Stimulated activated naive B cell treated with anti-CD40 and anti-IgM and Interleukin-4, amounts not matched to agents 10 μg/mL and 1 μg/mL and 100 μg/mL, for 72 hours (primary cell): ENCODE results near the gene SEC63.
"Not testable (repeated sequence)": the region's sequence is repeated elsewhere in the genome, so short reads cannot be mapped to it uniquely, and the experiment has no call there.

ENCODE experiments used
- ATAC-seq, 2 donors: fragments of 150-1000 bp; cut with Tn5 transposase; replicated peaks; 2 replicates each; pipeline ENCODE4 v1.10.0; 2021; ENCODE audit warnings: moderate library complexity in 1 of 2
- DNase-seq: peaks from one replicate; pipeline ENCODE4 v3.0.0; 2021
- H3K27ac Mint-ChIP-seq: one replicate; pipeline ENCODE4 v1.8.0; 2022; ENCODE audit warnings: mild to moderate bottlenecking, mixed read lengths
- H3K27me3 Mint-ChIP-seq, 2 donors: one replicate each; pipeline ENCODE4 v1.8.0; 2022; ENCODE audit warnings: mixed read lengths in 2 of 2
- H3K36me3 Mint-ChIP-seq, 2 donors: one replicate each; pipeline ENCODE4 v1.8.0; 2022; ENCODE audit warnings: mixed read lengths in 2 of 2, mild to moderate bottlenecking in 1 of 2
- H3K4me1 Mint-ChIP-seq, 2 donors: one replicate each; pipeline ENCODE4 v1.8.0; 2022; ENCODE audit warnings: mixed read lengths in 2 of 2, mild to moderate bottlenecking in 1 of 2
- H3K4me3 Mint-ChIP-seq, 2 donors: one replicate each; pipeline ENCODE4 v1.8.0; 2022; ENCODE audit warnings: mild to moderate bottlenecking in 2 of 2, mixed read lengths in 2 of 2, moderate library complexity in 1 of 2
- H3K9me3 Mint-ChIP-seq, 2 donors: one replicate each; pipeline ENCODE4 v1.8.0; 2022; ENCODE audit warnings: mixed read lengths in 2 of 2, mild to moderate bottlenecking in 1 of 2

Gene SEC63

DNA sequence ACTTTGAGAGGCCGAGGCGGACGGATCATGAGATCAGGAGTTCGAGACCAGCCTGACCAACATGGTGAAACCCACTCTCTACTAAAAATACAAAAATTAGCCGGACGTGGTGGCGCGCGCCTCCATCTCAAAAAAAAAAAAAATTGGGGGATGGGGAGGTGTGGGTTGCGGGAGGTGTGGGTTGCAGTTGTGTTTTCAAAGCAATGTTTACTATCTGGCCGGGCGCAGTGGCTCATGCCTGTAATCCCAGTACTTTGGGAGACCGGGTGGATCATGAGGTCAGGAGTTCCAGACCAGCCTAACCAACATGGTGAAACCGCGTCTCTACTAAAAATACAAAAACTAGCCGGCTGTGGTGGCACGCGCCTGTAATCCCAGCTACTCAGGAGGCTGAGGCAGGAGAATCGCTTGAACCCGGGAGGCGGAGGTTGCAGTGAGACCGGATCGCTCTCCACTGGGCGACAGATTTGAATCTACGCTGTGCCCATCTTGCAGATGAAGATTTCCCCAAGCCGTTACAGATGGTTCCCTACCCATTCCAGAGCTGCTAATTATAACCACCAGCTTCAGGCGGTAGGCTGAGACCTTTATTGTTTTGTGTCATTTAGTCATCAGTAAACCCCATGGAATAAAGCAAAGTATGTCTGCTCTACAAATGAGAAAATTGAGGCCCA is 818 bp upstream of the SEC63 start:
- not testable (repeated sequence) for ATAC-seq, H3K27ac Mint-ChIP-seq
- H3K4me3 Mint-ChIP-seq, result peak overlapping the region; percentile 93 to 98

DNA sequence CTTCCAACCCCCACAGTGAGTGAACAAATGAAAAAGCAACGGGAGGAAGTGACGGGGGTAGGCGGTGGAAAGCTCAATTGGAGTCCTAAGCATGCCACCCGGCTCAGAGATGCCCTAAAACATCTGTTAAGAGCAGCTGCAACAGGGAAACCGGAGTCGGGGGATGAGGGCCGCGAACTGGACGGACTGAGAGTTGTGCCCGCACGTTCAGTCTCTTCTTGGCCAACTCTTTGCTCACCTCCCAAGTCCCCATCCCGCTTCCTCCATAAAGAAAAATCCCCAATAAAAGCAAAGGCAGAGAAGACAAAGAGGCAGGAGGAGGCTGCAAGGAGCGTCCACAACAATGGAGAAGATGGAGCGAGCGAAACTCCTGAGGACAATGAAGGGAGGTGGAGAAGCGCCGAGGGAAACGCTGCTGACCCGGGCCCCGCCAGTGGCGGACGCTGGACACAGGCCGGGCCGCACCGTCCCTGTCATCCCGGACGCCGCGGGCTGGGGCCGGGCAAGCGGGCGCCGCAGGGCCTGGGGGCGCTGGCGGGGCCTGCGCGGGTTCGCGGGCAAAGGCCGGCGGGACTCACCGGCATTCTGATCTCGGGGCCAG is 600 bp downstream of the SEC63 start:
- Mint-ChIP-seq H3K27ac (peak overlapping the region; percentile 99), H3K27me3 (no peaks in the 10 kb centered on the region), H3K4me3 (peak overlapping the region; percentile 97 to 98), H3K36me3 (peaks cover 6 to 17% of the 10 kb centered on the region in 2 donors), H3K4me1 (peaks cover 9 to 28% of the 10 kb centered on the region in 2 donors), H3K9me3 (no peaks in the 10 kb centered on the region)
- ATAC-seq (peak; percentile 60 to 65), DNase-seq (peak; percentile 45)

More for the DNA sequence above, 818 bp upstream of the SEC63 start:
- H3K9me3 Mint-ChIP-seq, DNase-seq, H3K27me3 Mint-ChIP-seq: not testable (repeated sequence)
- Mint-ChIP-seq H3K36me3 (peaks cover 6 to 17% of the 10 kb centered on the region in 2 donors), H3K4me1 (peaks cover 9 to 23% of the 10 kb centered on the region in 2 donors)

DNA sequence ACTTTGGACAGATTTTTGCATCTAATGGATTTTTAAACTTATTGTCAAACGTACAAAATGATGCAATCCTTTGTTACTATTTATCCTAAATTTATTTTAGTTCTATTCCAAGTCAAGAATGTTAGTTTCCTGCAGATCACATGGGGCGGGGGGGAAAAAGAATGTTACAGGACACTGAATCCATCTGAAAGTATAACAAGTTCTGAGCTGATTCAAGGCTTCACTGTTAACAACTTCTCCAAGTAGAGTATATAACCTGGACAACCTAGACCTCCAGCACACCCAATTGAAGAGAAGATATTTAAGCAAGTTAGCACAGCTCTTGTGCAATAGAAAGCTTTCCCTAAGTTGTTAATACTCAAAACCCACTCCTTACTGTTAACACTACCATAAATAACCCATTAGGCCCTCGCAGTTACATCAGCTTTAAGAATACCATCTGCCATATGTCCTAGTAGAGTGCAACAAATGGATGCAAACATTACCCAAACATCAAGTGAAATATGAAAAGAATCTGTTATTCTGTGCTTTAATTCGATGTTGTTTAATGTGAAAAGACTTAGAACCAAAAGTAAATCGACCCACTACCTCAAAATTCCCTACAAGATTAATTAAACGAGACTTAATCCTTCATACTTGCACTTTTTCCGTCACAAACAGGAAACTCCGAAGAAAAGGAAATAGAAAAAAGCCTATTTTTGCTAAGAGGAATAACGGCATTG is 1.3 kb downstream of the SEC63 start:
- Mint-ChIP-seq H3K27ac (peak overlapping the region; percentile 99), H3K4me1 (peaks cover 9 to 35% of the 10 kb centered on the region in 2 donors), H3K36me3 (peaks cover 6 to 17% of the 10 kb centered on the region in 2 donors), H3K9me3 (no peaks in the 10 kb centered on the region), H3K4me3 (peak overlapping the region; percentile 97 to 98), H3K27me3 (no peaks in the 10 kb centered on the region)
- DNase-seq (no peak), ATAC-seq (no peak)

DNA sequence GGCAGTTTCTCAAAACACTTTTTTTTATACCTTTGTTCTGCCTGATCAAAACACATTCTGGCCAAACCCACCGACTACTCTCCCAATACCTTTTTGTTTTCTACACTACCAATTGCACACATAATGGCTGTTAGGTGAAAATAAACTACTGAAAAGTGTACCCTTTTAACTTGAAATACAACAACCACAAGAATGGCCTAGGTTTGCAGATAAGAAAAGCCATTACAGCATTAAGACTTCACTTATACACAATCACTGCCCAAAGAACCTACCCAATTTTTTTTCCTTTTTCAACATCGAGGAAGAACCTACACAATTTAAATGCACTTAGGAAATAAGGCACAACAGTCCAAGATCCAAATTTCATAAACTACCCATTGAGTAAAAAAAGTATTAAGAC is 1.8 kb downstream of the SEC63 start:
- ATAC-seq (no peak), DNase-seq (no peak)
- Mint-ChIP-seq H3K27me3 (no peaks in the 10 kb centered on the region), H3K36me3 (peaks cover 6 to 17% of the 10 kb centered on the region in 2 donors), H3K4me3 (peak overlapping the region; percentile 97 to 98), H3K9me3 (no peaks in the 10 kb centered on the region), H3K4me1 (peaks cover 9 to 40% of the 10 kb centered on the region in 2 donors), H3K27ac (peak overlapping the region; percentile 73)

DNA sequence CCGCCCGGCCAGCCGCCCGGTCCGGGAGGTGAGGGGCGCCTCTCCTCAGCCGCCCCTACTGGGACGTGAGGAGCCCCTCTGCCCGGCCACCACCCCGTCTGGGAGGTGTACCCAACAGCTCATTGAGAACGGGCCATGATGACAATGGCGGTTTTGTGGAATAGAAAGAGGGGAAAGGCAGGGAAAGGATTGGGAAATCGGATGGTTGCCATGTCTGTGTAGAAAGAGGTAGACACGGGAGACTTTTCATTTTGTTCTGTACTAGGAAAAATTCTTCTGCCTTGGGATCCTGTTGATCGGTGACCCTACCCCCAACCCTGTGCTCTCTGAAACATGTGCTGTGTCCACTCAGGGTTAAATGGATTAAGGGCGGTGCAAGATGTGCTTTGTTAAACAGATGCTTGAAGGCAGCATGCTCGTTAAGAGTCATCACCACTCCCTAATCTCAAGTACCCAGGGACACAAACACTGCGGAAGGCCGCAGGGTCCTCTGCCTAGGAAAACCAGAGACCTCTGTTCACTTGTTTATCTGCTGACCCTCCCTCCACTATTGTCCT is 4.1 kb downstream of the SEC63 start:
- Mint-ChIP-seq H3K4me1 (peaks cover 15 to 56% of the 10 kb centered on the region in 2 donors), H3K36me3 (peaks cover 6 to 22% of the 10 kb centered on the region in 2 donors)
- ATAC-seq, DNase-seq, H3K27ac Mint-ChIP-seq, H3K27me3 Mint-ChIP-seq, H3K9me3 Mint-ChIP-seq, H3K4me3 Mint-ChIP-seq: not testable (repeated sequence)

DNA sequence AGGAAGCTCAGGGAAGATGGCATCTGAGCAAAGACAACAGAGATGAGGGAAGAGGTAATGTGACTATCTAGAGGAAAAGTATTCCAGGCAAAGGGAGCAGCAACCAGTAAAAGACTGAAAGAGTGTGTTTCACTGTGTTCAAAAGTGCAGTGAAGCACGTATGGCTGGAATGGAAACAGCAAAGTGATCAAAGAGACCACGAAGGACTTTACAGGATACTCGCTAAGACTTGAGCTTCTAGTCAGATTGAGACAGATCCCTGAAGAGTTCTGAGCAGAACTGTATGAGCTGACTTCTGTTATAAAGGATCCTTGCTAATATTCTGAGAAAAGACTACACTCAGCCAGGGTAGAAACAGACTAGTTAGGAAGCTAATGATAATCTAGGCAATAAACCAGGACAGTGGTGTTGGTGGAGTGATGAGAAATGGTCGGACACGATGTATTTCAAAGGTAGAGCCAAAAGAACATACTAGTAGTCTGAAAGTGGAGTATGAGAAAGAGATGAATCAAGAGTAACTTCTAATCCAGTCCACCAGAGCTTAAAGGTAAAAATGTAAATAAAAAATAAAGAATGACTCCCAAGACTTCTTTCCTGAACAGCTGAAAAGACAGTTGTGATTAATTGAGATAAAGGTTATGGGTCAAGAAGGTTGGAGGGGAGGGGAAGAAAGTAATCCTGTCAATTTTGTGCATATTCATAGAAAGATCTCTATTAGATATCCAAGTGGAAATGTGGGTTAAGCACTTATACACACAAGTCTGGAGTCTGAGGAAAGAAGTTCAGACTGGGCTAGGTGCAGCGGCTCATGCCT is 14.2 kb downstream of the SEC63 start:
- no peak overlapping the region for H3K4me3 Mint-ChIP-seq
- no peak for ATAC-seq
- H3K9me3 Mint-ChIP-seq, result no peaks in the 10 kb centered on the region
- H3K36me3 Mint-ChIP-seq, result peaks cover 10 to 25% of the 10 kb centered on the region in 2 donors
- peak overlapping the region; percentile 26 for H3K27ac Mint-ChIP-seq
- no peaks in the 10 kb centered on the region for H3K27me3 Mint-ChIP-seq
- peaks cover 34 to 72% of the 10 kb centered on the region in 2 donors for H3K4me1 Mint-ChIP-seq
- no peak for DNase-seq

DNA sequence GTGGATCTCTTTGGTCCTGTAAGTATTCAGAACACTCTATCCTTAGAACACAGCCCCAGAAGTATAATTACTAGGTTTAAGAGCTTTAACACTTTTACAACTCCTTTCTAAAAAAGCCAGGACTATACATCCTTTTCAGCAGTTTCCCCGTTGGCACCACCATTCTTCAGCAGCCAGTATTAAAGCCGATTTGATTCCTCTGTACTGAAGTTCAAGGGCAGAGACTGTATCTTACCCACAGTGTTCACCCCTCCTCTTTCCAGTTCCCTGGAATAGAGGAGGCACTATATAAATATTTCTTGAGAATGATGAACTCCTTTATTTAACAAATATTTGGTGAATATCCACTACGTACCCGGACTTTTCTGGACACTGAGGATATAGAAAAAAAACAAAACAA is 15.9 kb downstream of the SEC63 start:
- Mint-ChIP-seq H3K27ac (no peak overlapping the region), H3K36me3 (peaks cover 3 to 16% of the 10 kb centered on the region in 2 donors), H3K9me3 (no peaks in the 10 kb centered on the region), H3K4me1 (peaks cover 20 to 55% of the 10 kb centered on the region in 2 donors), H3K27me3 (no peaks in the 10 kb centered on the region), H3K4me3 (no peak overlapping the region)
- ATAC-seq (no peak), DNase-seq (no peak)

DNA sequence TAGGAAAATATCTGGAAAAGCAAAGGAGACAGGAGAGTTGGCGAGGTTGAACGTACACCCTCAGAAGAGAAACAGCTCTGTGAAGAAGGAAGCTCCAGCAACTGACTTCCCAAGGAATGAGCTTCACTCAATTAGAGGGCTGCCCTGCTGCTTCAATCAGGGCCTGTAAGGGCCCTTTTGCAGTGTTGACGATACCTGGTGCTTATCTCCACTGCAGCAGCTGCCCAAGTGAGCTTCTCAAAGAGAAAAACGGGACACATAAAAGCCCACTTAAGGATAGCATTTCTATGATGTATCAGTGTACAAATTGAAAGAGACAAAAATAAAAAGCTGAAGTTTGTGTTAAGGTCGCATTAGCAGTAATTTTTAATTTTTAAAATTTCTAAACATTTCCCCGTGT is 16.4 kb downstream of the SEC63 start:
- DNase-seq (no peak), ATAC-seq (no peak)
- Mint-ChIP-seq H3K9me3 (no peaks in the 10 kb centered on the region), H3K4me3 (no peak overlapping the region), H3K27ac (no peak overlapping the region), H3K27me3 (no peaks in the 10 kb centered on the region), H3K4me1 (peaks cover 18 to 50% of the 10 kb centered on the region in 2 donors), H3K36me3 (peaks cover 3 to 15% of the 10 kb centered on the region in 2 donors)

DNA sequence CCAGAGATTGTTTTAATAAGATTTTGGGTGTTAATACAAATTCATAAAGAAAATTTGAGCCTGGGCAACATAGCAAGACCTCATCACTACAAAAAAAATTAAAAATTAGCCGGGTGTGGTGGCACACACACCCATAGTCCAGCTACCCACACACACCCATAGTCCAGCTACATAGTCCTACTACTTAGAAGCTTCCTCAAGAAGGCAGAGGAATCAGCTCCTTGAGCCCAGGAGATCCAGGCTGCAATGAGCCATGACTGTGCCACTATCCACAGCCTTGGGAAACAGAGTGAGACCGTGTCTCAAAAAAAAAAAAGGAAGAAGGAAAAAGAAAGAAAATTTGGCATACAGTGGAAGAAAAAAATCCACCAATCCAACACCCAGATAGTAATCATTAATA is 16.8 kb downstream of the SEC63 start:
- H3K4me1 Mint-ChIP-seq, result peaks cover 18 to 46% of the 10 kb centered on the region in 2 donors
- H3K36me3 Mint-ChIP-seq, result peaks cover 3 to 15% of the 10 kb centered on the region in 2 donors
- no peak for ATAC-seq
- no peak for DNase-seq
- H3K27ac Mint-ChIP-seq, result no peak overlapping the region
- no peak overlapping the region for H3K4me3 Mint-ChIP-seq
- no peaks in the 10 kb centered on the region for H3K27me3 Mint-ChIP-seq
- H3K9me3 Mint-ChIP-seq, result no peaks in the 10 kb centered on the region

DNA sequence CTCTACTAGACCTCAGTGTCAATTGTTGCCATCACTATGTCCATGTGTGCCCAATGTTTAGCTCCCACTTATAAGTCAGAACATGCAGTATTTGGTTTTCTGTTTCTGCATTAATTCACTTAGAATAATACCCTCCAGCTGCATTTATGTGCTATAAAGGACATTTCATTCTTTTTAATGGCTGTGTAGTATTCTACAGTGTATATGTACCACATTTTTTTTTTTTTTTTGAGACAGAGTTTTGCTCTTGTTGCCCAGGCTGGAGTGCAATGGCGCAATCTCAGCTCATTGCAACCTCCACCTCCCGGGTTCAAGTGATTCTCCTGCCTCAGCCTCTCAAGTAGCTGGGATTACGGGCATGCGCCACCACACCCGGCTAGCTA is 21.1 kb downstream of the SEC63 start:
- ATAC-seq, H3K9me3 Mint-ChIP-seq, H3K4me3 Mint-ChIP-seq, H3K27ac Mint-ChIP-seq, DNase-seq, H3K27me3 Mint-ChIP-seq: not testable (repeated sequence)
- H3K4me1 Mint-ChIP-seq, result peaks cover 4 to 32% of the 10 kb centered on the region in 2 donors
- H3K36me3 Mint-ChIP-seq, result peaks cover 16 to 33% of the 10 kb centered on the region in 2 donors

DNA sequence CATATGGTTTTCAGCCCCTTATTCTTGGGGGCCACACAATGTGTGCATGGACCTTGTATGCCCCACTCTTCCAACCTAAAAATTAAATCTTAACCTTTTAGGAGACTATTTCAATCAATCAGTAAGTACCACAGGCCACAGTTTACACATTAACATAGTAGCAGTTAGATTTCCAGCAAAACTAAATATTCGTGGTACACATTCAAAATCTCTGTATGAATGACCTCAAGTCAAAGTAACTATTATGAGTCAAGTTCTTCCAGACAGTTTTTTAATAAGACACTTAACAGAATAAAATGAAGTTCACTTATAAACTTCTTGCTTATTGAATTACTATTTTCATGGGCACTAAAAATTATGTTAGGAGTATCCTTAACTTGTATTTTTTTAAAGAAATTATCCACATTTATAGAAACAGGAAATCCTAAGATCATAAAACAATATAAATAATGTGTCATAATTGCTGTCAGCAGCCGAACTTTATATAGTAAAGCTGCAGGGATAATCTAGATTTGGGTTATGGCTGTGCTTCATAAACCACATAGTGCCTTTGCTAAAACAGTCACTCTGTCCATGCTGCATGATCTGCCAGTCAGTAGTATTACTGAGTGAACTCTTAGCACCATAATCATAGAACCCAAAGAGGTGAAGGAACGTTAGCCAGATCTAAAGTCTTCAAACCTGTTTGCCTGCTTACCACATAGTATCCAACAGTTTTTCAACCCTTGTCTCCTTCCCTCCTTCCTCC is 21.7 kb downstream of the SEC63 start:
- Mint-ChIP-seq H3K27ac (no peak overlapping the region), H3K4me3 (no peak overlapping the region), H3K27me3 (no peaks in the 10 kb centered on the region), H3K9me3 (peaks cover 0 to 3% of the 10 kb centered on the region in 2 donors), H3K4me1 (peaks cover 6 to 28% of the 10 kb centered on the region in 2 donors), H3K36me3 (peaks cover 15 to 35% of the 10 kb centered on the region in 2 donors)
- DNase-seq, result no peak
- ATAC-seq, result no peak

DNA sequence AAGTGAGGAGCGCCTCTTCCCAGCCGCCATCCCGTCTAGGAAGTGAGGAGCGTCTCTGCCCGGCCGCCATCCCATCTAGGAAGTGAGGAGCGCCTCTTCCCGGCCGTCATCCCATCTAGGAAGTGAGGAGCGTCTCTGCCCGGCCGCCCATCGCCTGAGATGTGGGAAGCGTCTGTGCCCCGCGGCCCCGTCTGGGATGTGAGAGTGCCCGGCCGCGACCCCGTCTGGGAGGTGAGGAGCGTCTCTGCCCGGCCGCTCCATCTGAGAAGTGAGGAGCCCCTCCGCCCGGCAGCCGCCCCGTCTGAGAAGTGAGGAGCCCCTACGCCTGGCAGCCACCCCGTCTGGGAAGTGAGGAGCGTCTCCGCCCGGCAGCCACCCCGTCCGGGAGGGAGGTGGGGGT is 23.8 kb downstream of the SEC63 start:
- H3K36me3 Mint-ChIP-seq, result peaks cover 13 to 29% of the 10 kb centered on the region in 2 donors
- not testable (repeated sequence) for ATAC-seq, H3K4me3 Mint-ChIP-seq, H3K27me3 Mint-ChIP-seq, DNase-seq, H3K9me3 Mint-ChIP-seq, H3K27ac Mint-ChIP-seq
- peaks cover 5 to 13% of the 10 kb centered on the region in 2 donors for H3K4me1 Mint-ChIP-seq

DNA sequence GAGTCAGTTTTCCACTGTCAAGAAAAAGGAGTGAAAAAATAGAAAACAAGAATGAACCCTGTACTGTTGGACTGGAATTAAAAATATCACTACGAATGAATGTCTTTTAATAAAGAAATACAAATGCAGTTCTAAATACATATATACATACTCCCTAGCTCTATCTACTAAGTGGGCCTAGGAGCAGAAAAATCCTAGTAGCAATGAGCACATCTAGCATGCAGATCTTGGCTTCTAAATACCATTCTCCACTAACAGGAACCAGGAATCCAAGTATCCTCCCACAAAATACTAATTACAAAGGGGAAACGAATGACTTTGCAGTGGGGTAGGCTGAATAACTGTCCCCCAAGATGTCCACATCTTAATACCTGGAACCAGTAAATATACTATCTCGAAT is 25.4 kb downstream of the SEC63 start:
- DNase-seq (no peak), ATAC-seq (no peak)
- no peak overlapping the region for H3K4me3 Mint-ChIP-seq
- peaks cover 6 to 13% of the 10 kb centered on the region in 2 donors for H3K4me1 Mint-ChIP-seq
- H3K9me3 Mint-ChIP-seq, result peaks cover 0 to 3% of the 10 kb centered on the region in 2 donors
- H3K36me3 Mint-ChIP-seq, result peaks cover 16 to 33% of the 10 kb centered on the region in 2 donors
- no peak overlapping the region for H3K27ac Mint-ChIP-seq
- no peaks in the 10 kb centered on the region for H3K27me3 Mint-ChIP-seq
